Panc1 (cell line): ENCODE results near the gene ELOVL6. TPM values are rescaled to one million over a fixed set of nuclear protein-coding genes. Genes with fewer than 3 reads are reported as not detected.
"Not testable (repeated sequence)": the region's sequence is repeated elsewhere in the genome, so short reads cannot be mapped to it uniquely, and the experiment has no call there.

Experiments
- ATAC-seq: fragments of 200-7000 bp; cut with Tn5 transposase; 2 replicates; pipeline ENCODE4 v1.9.1; 2020; ENCODE audit warnings: mild to moderate bottlenecking, moderate library complexity
- BruUV-seq: library from RNA; stranded (reverse); fragments of 400-500 nt; replicated peaks from 2 replicates; lab custom pipeline; 2021; lab: Mats Ljungman, UMichigan
- CTCF ChIA-PET: fragments of 300-600 bp; sonication (Branson Sonifier 250); formaldehyde crosslinking; loops from one replicate; lab custom pipeline; 2022; ENCODE audit warnings: antibody characterized with exemption; lab: Charles Lee
- POLR2A ChIA-PET: fragments of 300-600 bp; sonication (Branson Sonifier 250); formaldehyde crosslinking; loops from one replicate; lab custom pipeline; 2022; ENCODE audit warnings: antibody characterized with exemption; lab: Charles Lee
- DNase-seq: peaks from one replicate; pipeline ENCODE4 v3.0.0-alpha.2; 2010; ENCODE audit warnings: low read depth, low spot score
- H3K27ac ChIP-seq: 2 replicates; pipeline ENCODE4 v1.5.1; 2011; ENCODE audit warnings: mild to moderate bottlenecking, low read length, inconsistent platforms
- H3K27me3 ChIP-seq: fragments of 200-500 bp; sonication (Bioruptor generic); 2 replicates; pipeline ENCODE4 v1.6.0; 2014; ENCODE audit warnings: low read length, inconsistent platforms; ENCODE audit not compliant: control insufficient read depth, insufficient read depth
- H3K36me3 ChIP-seq: fragments of 200-500 bp; sonication (Bioruptor generic); 2 replicates; pipeline ENCODE4 v1.5.1; 2014; ENCODE audit warnings: inconsistent platforms, mild to moderate bottlenecking, low read length, moderate library complexity; ENCODE audit not compliant: control insufficient read depth, insufficient read depth
- H3K4me1 ChIP-seq: 2 replicates; pipeline ENCODE4 v1.5.1; 2011; ENCODE audit warnings: inconsistent platforms, mild to moderate bottlenecking, low read length, moderate library complexity; ENCODE audit not compliant: control insufficient read depth, insufficient read depth
- H3K4me3 ChIP-seq, 2 experiments: 2 replicates each; pipeline ENCODE4 v1.5.1; 2011 to 2012; ENCODE audit warnings: low read depth in 2 of 2, low read length in 2 of 2, mild to moderate bottlenecking in 2 of 2, inconsistent platforms in 1 of 2, moderate library complexity in 1 of 2
- H3K9me3 ChIP-seq: fragments of 200-500 bp; sonication (Bioruptor generic); 2 replicates; pipeline ENCODE4 v1.5.1; 2014; ENCODE audit warnings: low read depth, mild to moderate bottlenecking, inconsistent platforms, low read length, moderate library complexity; ENCODE audit not compliant: control insufficient read depth, insufficient read depth
- POLR2AphosphoS5 ChIP-seq: IDR thresholded peaks from 2 replicates; pipeline ENCODE4 v1.6.1; 2012; ENCODE audit warnings: mild to moderate bottlenecking, low read depth, low read length, moderate library complexity
- SIN3A ChIP-seq: IDR thresholded peaks from 2 replicates; pipeline ENCODE4 v1.6.1; 2012; ENCODE audit warnings: low read depth, mild to moderate bottlenecking, low read length, moderate library complexity, borderline replicate concordance; ENCODE audit not compliant: insufficient read depth
- TCF7L2 ChIP-seq: IDR thresholded peaks from 2 replicates; pipeline ENCODE4 v1.6.1; 2011; ENCODE audit warnings: mild to moderate bottlenecking, low read depth, low read length, inconsistent platforms
- in situ Hi-C: cut with HindIII; loops from 2 replicates; pipeline ENCODE4 v1.10.0; 2016; ENCODE audit warnings: low sequenced_read_pairs, low pct_unique_long_range_greater_than_20kb
- intact Hi-C: fragments of 100-400 bp; cut with micrococcal nuclease; formaldehyde crosslinking; loops from one replicate; pipeline ENCODE4 v1.10.0; 2022; ENCODE audit not compliant: unreplicated experiment
- total RNA-seq: library from RNA; stranded (reverse); gene quantifications from one replicate; pipeline ENCODE4 v1.2.1, GENCODE V29; 2021; ENCODE audit not compliant: unreplicated experiment
- TF ChIP-seq, protein P1 (sequence below): fragments of 450-650 bp; IDR thresholded peaks from 2 replicates; pipeline ENCODE4 v1.5.1; 2017; ENCODE audit warnings: mild to moderate bottlenecking
- TF ChIP-seq, protein P2 (sequence below), 2 experiments: IDR thresholded peaks; 2 replicates each; pipeline ENCODE4 v1.6.1; 2011 to 2012; ENCODE audit warnings: low read depth in 2 of 2, control low read depth in 1 of 2, low read length in 1 of 2, mild to moderate bottlenecking in 1 of 2, moderate library complexity in 1 of 2; ENCODE audit not compliant: insufficient read depth in 1 of 2

Gene ELOVL6
- total RNA-seq, 1 experiment from 2014 or later = 0.54 TPM

DNA sequence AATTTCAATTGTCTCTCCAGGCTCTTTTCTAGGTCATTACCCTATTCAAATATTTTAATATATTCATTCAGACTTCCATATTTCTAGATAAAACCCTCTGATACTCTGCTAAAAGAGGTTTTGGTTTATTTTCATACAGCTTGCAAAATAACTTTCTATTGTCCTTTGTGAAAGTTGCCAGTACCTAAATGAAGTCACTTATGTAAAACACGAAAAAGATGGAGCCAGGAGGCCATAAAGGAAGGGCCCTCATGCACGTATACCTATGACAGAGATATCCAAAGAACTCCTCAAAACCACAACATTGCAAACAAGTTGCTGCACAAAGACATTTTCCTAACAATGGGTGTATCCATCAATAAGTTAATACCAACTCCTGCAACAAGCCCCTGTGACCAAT lies 25.7 kb upstream of the ELOVL6 start:
- in situ Hi-C loops (no loop called here), intact Hi-C loops (no loop called here)
- ATAC-seq = no peak
- Histone ChIP-seq H3K9me3 (no peaks in the 10 kb centered on the region), H3K36me3 (no peaks in the 10 kb centered on the region), H3K4me3 (no peak overlapping the region), H3K4me1 (no peaks in the 10 kb centered on the region), H3K27me3 (no peaks in the 10 kb centered on the region), H3K27ac (no peak overlapping the region)
- no peak for TF ChIP-seq TCF7L2
- TF ChIP-seq, protein P1, sequence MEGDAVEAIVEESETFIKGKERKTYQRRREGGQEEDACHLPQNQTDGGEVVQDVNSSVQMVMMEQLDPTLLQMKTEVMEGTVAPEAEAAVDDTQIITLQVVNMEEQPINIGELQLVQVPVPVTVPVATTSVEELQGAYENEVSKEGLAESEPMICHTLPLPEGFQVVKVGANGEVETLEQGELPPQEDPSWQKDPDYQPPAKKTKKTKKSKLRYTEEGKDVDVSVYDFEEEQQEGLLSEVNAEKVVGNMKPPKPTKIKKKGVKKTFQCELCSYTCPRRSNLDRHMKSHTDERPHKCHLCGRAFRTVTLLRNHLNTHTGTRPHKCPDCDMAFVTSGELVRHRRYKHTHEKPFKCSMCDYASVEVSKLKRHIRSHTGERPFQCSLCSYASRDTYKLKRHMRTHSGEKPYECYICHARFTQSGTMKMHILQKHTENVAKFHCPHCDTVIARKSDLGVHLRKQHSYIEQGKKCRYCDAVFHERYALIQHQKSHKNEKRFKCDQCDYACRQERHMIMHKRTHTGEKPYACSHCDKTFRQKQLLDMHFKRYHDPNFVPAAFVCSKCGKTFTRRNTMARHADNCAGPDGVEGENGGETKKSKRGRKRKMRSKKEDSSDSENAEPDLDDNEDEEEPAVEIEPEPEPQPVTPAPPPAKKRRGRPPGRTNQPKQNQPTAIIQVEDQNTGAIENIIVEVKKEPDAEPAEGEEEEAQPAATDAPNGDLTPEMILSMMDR = no peak
- no peak for TF ChIP-seq SIN3A
- TF ChIP-seq, protein P2, sequence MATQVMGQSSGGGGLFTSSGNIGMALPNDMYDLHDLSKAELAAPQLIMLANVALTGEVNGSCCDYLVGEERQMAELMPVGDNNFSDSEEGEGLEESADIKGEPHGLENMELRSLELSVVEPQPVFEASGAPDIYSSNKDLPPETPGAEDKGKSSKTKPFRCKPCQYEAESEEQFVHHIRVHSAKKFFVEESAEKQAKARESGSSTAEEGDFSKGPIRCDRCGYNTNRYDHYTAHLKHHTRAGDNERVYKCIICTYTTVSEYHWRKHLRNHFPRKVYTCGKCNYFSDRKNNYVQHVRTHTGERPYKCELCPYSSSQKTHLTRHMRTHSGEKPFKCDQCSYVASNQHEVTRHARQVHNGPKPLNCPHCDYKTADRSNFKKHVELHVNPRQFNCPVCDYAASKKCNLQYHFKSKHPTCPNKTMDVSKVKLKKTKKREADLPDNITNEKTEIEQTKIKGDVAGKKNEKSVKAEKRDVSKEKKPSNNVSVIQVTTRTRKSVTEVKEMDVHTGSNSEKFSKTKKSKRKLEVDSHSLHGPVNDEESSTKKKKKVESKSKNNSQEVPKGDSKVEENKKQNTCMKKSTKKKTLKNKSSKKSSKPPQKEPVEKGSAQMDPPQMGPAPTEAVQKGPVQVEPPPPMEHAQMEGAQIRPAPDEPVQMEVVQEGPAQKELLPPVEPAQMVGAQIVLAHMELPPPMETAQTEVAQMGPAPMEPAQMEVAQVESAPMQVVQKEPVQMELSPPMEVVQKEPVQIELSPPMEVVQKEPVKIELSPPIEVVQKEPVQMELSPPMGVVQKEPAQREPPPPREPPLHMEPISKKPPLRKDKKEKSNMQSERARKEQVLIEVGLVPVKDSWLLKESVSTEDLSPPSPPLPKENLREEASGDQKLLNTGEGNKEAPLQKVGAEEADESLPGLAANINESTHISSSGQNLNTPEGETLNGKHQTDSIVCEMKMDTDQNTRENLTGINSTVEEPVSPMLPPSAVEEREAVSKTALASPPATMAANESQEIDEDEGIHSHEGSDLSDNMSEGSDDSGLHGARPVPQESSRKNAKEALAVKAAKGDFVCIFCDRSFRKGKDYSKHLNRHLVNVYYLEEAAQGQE (IDR thresholded peaks at IDR 0.05; ENCODE audit: insufficient read depth in 1 of 2, low read depth in 2 of 2, low read length in 1 of 2) = no peak
- no peak for TF ChIP-seq POLR2AphosphoS5
- ChIA-PET POLR2A (no interaction called here), CTCF (no interaction called here)
- DNase-seq = no peak
- BruUV-seq = no TSS peak

DNA sequence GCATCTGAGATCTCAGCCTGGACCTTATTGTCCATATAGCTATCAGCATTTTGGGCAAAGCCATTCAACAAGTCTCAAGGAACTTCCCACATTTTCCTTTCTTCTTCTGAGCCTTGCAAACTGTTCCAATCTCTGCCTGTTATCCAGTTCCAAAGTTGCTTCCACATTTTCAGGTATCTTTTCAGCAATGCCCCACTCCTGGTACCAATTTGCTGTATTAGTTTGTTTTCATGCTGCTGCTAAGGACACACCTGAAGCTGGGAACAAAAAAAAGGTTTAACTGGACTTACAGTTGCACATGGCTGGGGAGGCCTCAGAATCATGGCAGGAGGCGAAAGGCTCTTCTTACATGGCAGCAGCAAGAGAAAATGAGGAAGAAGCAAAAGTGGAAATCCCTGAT lies 20.5 kb upstream of the ELOVL6 start:
- H3K4me1 ChIP-seq, H3K9me3 ChIP-seq, BruUV-seq, H3K27ac ChIP-seq, POLR2A ChIA-PET, ATAC-seq, H3K36me3 ChIP-seq, CTCF ChIA-PET, in situ Hi-C loops, DNase-seq, intact Hi-C loops, H3K4me3 ChIP-seq, H3K27me3 ChIP-seq: not testable (repeated sequence)

DNA sequence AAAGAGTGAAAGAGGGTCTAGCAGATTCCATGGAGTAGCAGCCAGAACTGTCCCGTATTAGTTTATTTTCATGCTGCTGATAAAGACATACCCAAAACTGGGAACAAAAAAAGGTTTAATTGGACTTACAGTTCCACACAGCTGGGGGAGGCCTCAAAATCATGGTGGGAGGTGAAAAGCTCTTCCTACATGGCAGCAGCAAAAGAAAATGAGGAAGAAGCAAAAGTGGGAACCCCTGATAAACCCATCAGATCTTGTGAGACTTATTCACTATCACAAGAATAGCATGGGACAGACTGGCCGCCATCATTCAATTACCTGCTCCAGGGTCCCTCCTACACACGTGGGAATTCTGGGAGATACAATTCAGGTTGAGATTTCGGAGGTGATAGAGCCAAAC lies 18.8 kb upstream of the ELOVL6 start:
- H3K4me1 ChIP-seq, DNase-seq, H3K27me3 ChIP-seq, H3K36me3 ChIP-seq, BruUV-seq, ATAC-seq, in situ Hi-C loops, POLR2A ChIA-PET, H3K9me3 ChIP-seq, H3K27ac ChIP-seq, CTCF ChIA-PET, intact Hi-C loops, H3K4me3 ChIP-seq: not testable (repeated sequence)
